H9 (cell line): ENCODE data around the gene GABARAPL2. TPM values are rescaled to one million over a fixed set of nuclear protein-coding genes. Genes with fewer than 3 reads are reported as not detected.

ENCODE experiments used
- DNase-seq: peaks from one replicate; pipeline ENCODE4 v3.0.0-alpha.2; 2017
- H2AFZ ChIP-seq: one replicate; pipeline ENCODE4 v1.6.1; 2013; ENCODE audit warnings: mild to moderate bottlenecking, low read length, control low read depth, moderate library complexity
- H2AK5ac ChIP-seq: 2 replicates; pipeline ENCODE4 v1.6.1; 2013; ENCODE audit warnings: low read length, control low read depth, mixed read lengths; ENCODE audit not compliant: insufficient read length
- H2BK120ac ChIP-seq: one replicate; pipeline ENCODE4 v1.6.1; 2013; ENCODE audit warnings: low read depth, mild to moderate bottlenecking, low read length, control low read depth, inconsistent platforms; ENCODE audit not compliant: poor library complexity, severe bottlenecking
- H2BK12ac ChIP-seq: 2 replicates; pipeline ENCODE4 v1.6.1; 2013; ENCODE audit warnings: low read length, control low read depth, mixed read lengths, low read depth; ENCODE audit not compliant: insufficient read length
- H2BK15ac ChIP-seq: 2 replicates; pipeline ENCODE4 v1.6.1; 2013; ENCODE audit warnings: low read depth, low read length, control low read depth
- H2BK20ac ChIP-seq: one replicate; pipeline ENCODE4 v1.6.1; 2013; ENCODE audit warnings: low read depth, mild to moderate bottlenecking, low read length, control low read depth, inconsistent platforms; ENCODE audit not compliant: poor library complexity, severe bottlenecking
- H2BK5ac ChIP-seq: 2 replicates; pipeline ENCODE4 v1.6.1; 2013; ENCODE audit warnings: low read length, control low read depth, mixed read lengths; ENCODE audit not compliant: insufficient read length
- H3K14ac ChIP-seq: 2 replicates; pipeline ENCODE4 v1.6.1; 2013; ENCODE audit warnings: low read length, control low read depth; ENCODE audit not compliant: insufficient read depth
- H3K18ac ChIP-seq: 2 replicates; pipeline ENCODE4 v1.6.1; 2013; ENCODE audit warnings: low read depth, mild to moderate bottlenecking, mixed read lengths, low read length, control low read depth; ENCODE audit not compliant: insufficient read length
- H3K23ac ChIP-seq: 2 replicates; pipeline ENCODE4 v1.6.1; 2013; ENCODE audit warnings: low read length, control low read depth, mixed read lengths, low read depth; ENCODE audit not compliant: insufficient read length
- H3K23me2 ChIP-seq: 2 replicates; pipeline ENCODE4 v1.6.1; 2013; ENCODE audit warnings: low read depth, mild to moderate bottlenecking, mixed read lengths, low read length, control low read depth; ENCODE audit not compliant: insufficient read length, poor library complexity, severe bottlenecking
- H3K27ac ChIP-seq: 2 replicates; pipeline ENCODE4 v1.5.1; 2013; ENCODE audit warnings: low read length, control low read depth, mixed read lengths, low read depth; ENCODE audit not compliant: insufficient read length
- H3K27me3 ChIP-seq: 2 replicates; pipeline ENCODE4 v1.6.1; 2013; ENCODE audit warnings: low read length, control low read depth, inconsistent platforms; ENCODE audit not compliant: insufficient read depth
- H3K4ac ChIP-seq: 2 replicates; pipeline ENCODE4 v1.6.1; 2013; ENCODE audit warnings: low read depth, mild to moderate bottlenecking, control low read depth, inconsistent platforms, low read length, moderate library complexity
- H3K4me1 ChIP-seq: 2 replicates; pipeline ENCODE4 v1.6.1; 2013; ENCODE audit warnings: low read length, control low read depth, inconsistent platforms; ENCODE audit not compliant: insufficient read depth
- H3K4me2 ChIP-seq: 2 replicates; pipeline ENCODE4 v1.6.1; 2013; ENCODE audit warnings: low read length, control low read depth, mixed read lengths; ENCODE audit not compliant: insufficient read length, insufficient read depth
- H3K56ac ChIP-seq: 2 replicates; pipeline ENCODE4 v1.6.1; 2013; ENCODE audit warnings: low read depth, mild to moderate bottlenecking, mixed read lengths, low read length, control low read depth; ENCODE audit not compliant: insufficient read length
- H3K79me1 ChIP-seq: 2 replicates; pipeline ENCODE4 v1.6.1; 2013; ENCODE audit warnings: low read depth, mild to moderate bottlenecking, moderate library complexity, low read length, control low read depth, inconsistent platforms; ENCODE audit not compliant: insufficient read depth, poor library complexity, severe bottlenecking
- H3K79me2 ChIP-seq: 2 replicates; pipeline ENCODE4 v1.6.1; 2013; ENCODE audit warnings: low read length, control low read depth, inconsistent platforms; ENCODE audit not compliant: insufficient read depth
- H3K9ac ChIP-seq: 2 replicates; pipeline ENCODE4 v1.6.1; 2013; ENCODE audit warnings: low read length, control low read depth, mixed read lengths; ENCODE audit not compliant: insufficient read length; ENCODE audit errors: extremely low read depth
- H3K9me3 ChIP-seq: one replicate; pipeline ENCODE4 v1.6.1; 2013; ENCODE audit warnings: low read depth, low read length, inconsistent platforms; ENCODE audit not compliant: control insufficient read depth
- H3T11ph ChIP-seq: one replicate; pipeline ENCODE4 v1.6.1; 2013; ENCODE audit warnings: mild to moderate bottlenecking, low read length, control low read depth, inconsistent platforms
- H4K20me1 ChIP-seq: one replicate; pipeline ENCODE4 v1.6.1; 2013; ENCODE audit not compliant: control insufficient read depth, insufficient read length, insufficient read depth
- H4K5ac ChIP-seq: 2 replicates; pipeline ENCODE4 v1.6.1; 2013; ENCODE audit warnings: low read depth, mild to moderate bottlenecking, mixed read lengths, low read length, control low read depth; ENCODE audit not compliant: insufficient read length
- H4K8ac ChIP-seq: replicated peaks from 2 replicates; pipeline ENCODE4 v1.6.1; 2013; ENCODE audit warnings: low read length, control low read depth, mixed read lengths, low read depth; ENCODE audit not compliant: insufficient read length
- H4K91ac ChIP-seq: 2 replicates; pipeline ENCODE4 v1.6.1; 2013; ENCODE audit warnings: low read depth, mild to moderate bottlenecking, moderate library complexity, mixed read lengths, low read length, control low read depth; ENCODE audit not compliant: insufficient read length
- H3K27ac Mint-ChIP-seq, 3 experiments: 2 replicates in 2 of 3; 3 replicates in 1 of 3; pipeline ENCODE4 v1.8.0; 2020 to 2021; ENCODE audit warnings: mixed read lengths in 3 of 3, mild to moderate bottlenecking in 1 of 3, moderate library complexity in 1 of 3
- H3K27me3 Mint-ChIP-seq: 2 replicates; pipeline ENCODE4 v1.8.0; 2021; ENCODE audit warnings: low read depth, mild to moderate bottlenecking, moderate library complexity, mixed read lengths
- H3K36me3 Mint-ChIP-seq, 3 experiments: 2 replicates in 2 of 3; 3 replicates in 1 of 3; pipeline ENCODE4 v1.8.0; 2020 to 2021; ENCODE audit warnings: low read depth in 3 of 3, mixed read lengths in 3 of 3; ENCODE audit not compliant: insufficient read depth in 1 of 3
- H3K4me1 Mint-ChIP-seq, 2 experiments: 2 replicates each; pipeline ENCODE4 v1.8.0; 2020; ENCODE audit warnings: mixed read lengths in 2 of 2
- H3K4me3 Mint-ChIP-seq, 2 experiments: 2 replicates in 1 of 2; 3 replicates in 1 of 2; pipeline ENCODE4 v1.8.0; 2020 to 2021; ENCODE audit warnings: mild to moderate bottlenecking in 2 of 2, mixed read lengths in 2 of 2, moderate library complexity in 1 of 2
- H3K9me3 Mint-ChIP-seq, 2 experiments: 2 replicates in 1 of 2; 3 replicates in 1 of 2; pipeline ENCODE4 v1.8.0; 2020; ENCODE audit warnings: mild to moderate bottlenecking in 2 of 2, mixed read lengths in 2 of 2, moderate library complexity in 1 of 2
- WGBS: extraction: QIAGEN DNeasy Blood & Tissue Kit; methylation state at CpG from one replicate; pipeline ENCODE4 v1.1.7; 2013; ENCODE audit warnings: missing lambda C conversion rate, low lambda C conversion rate, mixed read lengths; ENCODE audit not compliant: insufficient read length; ENCODE audit errors: extremely low coverage; 5-methylcytosine and 5-hydroxymethylcytosine counted together
- total RNA-seq: library from RNA; stranded (reverse); gene quantifications from 2 replicates; pipeline ENCODE4 v1.2.1, GENCODE V29; 2021
- TF ChIP-seq, protein P1 (sequence below): fragments of 200-600 bp; sonication (generic); conservative IDR thresholded peaks from 3 replicates; pipeline ENCODE4 v1.8.0; 2021; ENCODE audit warnings: antibody characterized with exemption, mild to moderate bottlenecking

Gene GABARAPL2
- total RNA-seq, 1 experiment from 2014 or later, result 62.6 TPM

DNA sequence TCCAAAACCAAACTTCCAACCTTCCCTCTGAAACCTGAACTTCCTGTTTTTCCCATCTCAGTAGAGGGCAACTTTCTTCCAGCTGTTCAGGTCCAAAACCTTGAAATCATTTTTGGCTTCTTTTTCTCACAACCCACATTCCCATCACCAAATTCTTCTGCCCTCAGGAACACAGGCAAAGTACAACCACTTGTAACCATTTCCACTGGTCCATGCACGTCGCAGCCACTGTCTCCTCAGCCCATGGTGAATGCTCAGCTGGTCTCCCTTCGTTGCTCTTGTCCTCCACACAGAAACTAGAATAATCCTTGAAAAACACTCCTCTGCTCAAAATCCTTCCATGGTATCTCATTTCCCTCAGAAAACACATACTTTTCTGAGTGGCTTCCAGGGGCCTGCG lies 60.6 kb downstream of the GABARAPL2 start:
- Histone ChIP-seq H3K4me1 (no peaks in the 10 kb centered on the region), H2BK5ac (no peak overlapping the region), H3K79me1 (no peaks in the 10 kb centered on the region), H2BK12ac (no peak overlapping the region), H3K4ac (no peak overlapping the region), H3K23me2 (peaks cover 11% of the 10 kb centered on the region), H3K27ac (no peak overlapping the region), H3K9me3 (no peaks in the 10 kb centered on the region), H4K91ac (no peak overlapping the region), H3K9ac (no peak overlapping the region), H4K5ac (no peak overlapping the region), H3K4me2 (no peak overlapping the region), H2AFZ (no peak overlapping the region), H2BK120ac (no peak overlapping the region), H3K27me3 (no peaks in the 10 kb centered on the region), H4K8ac (no peak overlapping the region), H3K79me2 (no peaks in the 10 kb centered on the region), H3T11ph (no peak overlapping the region), H2BK20ac (no peak overlapping the region), H3K56ac (no peak overlapping the region), H3K14ac (no peak overlapping the region), H3K18ac (no peak overlapping the region), H2BK15ac (no peak overlapping the region), H3K23ac (no peak overlapping the region), H4K20me1 (no peaks in the 10 kb centered on the region), H2AK5ac (no peak overlapping the region)
- H3K27me3 Mint-ChIP-seq, result peaks cover 3% of the 10 kb centered on the region
- peaks cover 37 to 64% (median 60%) of the 10 kb centered on the region in 3 experiments for H3K36me3 Mint-ChIP-seq
- no peak for DNase-seq
- H3K27ac Mint-ChIP-seq, result 0 out of 7 replicates have a peak overlapping the region, but pooled peaks of 1 of the 3 experiments have one; percentile 4
- WGBS, result no CpG with 5 or more reads among the region's 4 CpGs
- H3K4me3 Mint-ChIP-seq, result no peak overlapping the region
- TF ChIP-seq, protein P1, sequence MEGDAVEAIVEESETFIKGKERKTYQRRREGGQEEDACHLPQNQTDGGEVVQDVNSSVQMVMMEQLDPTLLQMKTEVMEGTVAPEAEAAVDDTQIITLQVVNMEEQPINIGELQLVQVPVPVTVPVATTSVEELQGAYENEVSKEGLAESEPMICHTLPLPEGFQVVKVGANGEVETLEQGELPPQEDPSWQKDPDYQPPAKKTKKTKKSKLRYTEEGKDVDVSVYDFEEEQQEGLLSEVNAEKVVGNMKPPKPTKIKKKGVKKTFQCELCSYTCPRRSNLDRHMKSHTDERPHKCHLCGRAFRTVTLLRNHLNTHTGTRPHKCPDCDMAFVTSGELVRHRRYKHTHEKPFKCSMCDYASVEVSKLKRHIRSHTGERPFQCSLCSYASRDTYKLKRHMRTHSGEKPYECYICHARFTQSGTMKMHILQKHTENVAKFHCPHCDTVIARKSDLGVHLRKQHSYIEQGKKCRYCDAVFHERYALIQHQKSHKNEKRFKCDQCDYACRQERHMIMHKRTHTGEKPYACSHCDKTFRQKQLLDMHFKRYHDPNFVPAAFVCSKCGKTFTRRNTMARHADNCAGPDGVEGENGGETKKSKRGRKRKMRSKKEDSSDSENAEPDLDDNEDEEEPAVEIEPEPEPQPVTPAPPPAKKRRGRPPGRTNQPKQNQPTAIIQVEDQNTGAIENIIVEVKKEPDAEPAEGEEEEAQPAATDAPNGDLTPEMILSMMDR, result no peak
- H3K4me1 Mint-ChIP-seq, result peaks cover 4% of the 10 kb centered on the region in 2 experiments; a peak in 3 of 4 replicates
- no peaks in the 10 kb centered on the region for H3K9me3 Mint-ChIP-seq

Other genes with a start within 250 kb of the GABARAPL2 start
- gene CFDP1, start 132.9 kb upstream of the GABARAPL2 start, total RNA-seq, result 89.1 and 89.2 TPM in 2 replicates
- 43.4 and 46.8 TPM in 2 replicates for gene TMEM170A, start 101.7 kb upstream of the GABARAPL2 start, total RNA-seq
- 20.7 and 20.8 TPM in 2 replicates for gene CHST6, start 70.9 kb upstream of the GABARAPL2 start, total RNA-seq
- gene CHST5, start 30.3 kb upstream of the GABARAPL2 start, total RNA-seq, result 0.11 TPM in 1 of 2 replicates, not detected in the other
- 3.4 and 5.2 TPM in 2 replicates for gene TMEM231, start 10.1 kb upstream of the GABARAPL2 start, total RNA-seq
- gene ADAT1, start 56.9 kb downstream of the GABARAPL2 start, total RNA-seq, result 42.4 and 54.2 TPM in 2 replicates
- gene KARS1, start 81.3 kb downstream of the GABARAPL2 start, total RNA-seq, result 181 and 183 TPM in 2 replicates
- 15.6 and 15.9 TPM in 2 replicates for gene TERF2IP, start 81.4 kb downstream of the GABARAPL2 start, total RNA-seq
- gene CPHXL2, start 110.6 kb downstream of the GABARAPL2 start, total RNA-seq, result not detected in 2 replicates
- gene DUXB, start 135.1 kb downstream of the GABARAPL2 start, total RNA-seq, result not detected in 2 replicates
- not detected in 2 replicates for gene CPHXL, start 160.1 kb downstream of the GABARAPL2 start, total RNA-seq